Osteocyte (in vitro differentiated cells): ENCODE measurements around the gene MRPL49. TPM values are rescaled to one million over a fixed set of nuclear protein-coding genes. Genes with fewer than 3 reads are reported as not detected.
A peak's percentile ranks its signal among the peaks of the same experiment; 100 is the strongest.

Experiments used
- DNase-seq: peaks from one replicate; pipeline ENCODE4 v3.0.0; 2021; ENCODE audit warnings: mixed read lengths; ENCODE audit not compliant: unreplicated experiment; ENCODE audit errors: extremely low spot score
- H3K27ac Mint-ChIP-seq: one replicate; pipeline ENCODE4 v1.8.0; 2021; ENCODE audit warnings: mild to moderate bottlenecking, mixed read lengths; ENCODE audit not compliant: unreplicated experiment
- H3K27me3 Mint-ChIP-seq: one replicate; pipeline ENCODE4 v1.8.0; 2021; ENCODE audit warnings: mixed read lengths; ENCODE audit not compliant: unreplicated experiment
- H3K36me3 Mint-ChIP-seq: one replicate; pipeline ENCODE4 v1.8.0; 2021; ENCODE audit warnings: mixed read lengths; ENCODE audit not compliant: unreplicated experiment
- H3K4me1 Mint-ChIP-seq: one replicate; pipeline ENCODE4 v1.8.0; 2021; ENCODE audit warnings: mixed read lengths; ENCODE audit not compliant: unreplicated experiment
- H3K4me3 Mint-ChIP-seq: one replicate; pipeline ENCODE4 v1.8.0; 2021; ENCODE audit warnings: mild to moderate bottlenecking, moderate library complexity, mixed read lengths; ENCODE audit not compliant: unreplicated experiment
- H3K9me3 Mint-ChIP-seq: one replicate; pipeline ENCODE4 v1.8.0; 2021; ENCODE audit warnings: mixed read lengths; ENCODE audit not compliant: unreplicated experiment
- total RNA-seq: library from RNA; stranded (reverse); gene quantifications from 2 replicates; pipeline ENCODE4 v1.2.1, GENCODE V29; 2021
- TF ChIP-seq, protein P1 (sequence below): fragments of 200-600 bp; sonication (generic); IDR thresholded peaks from 2 replicates; pipeline ENCODE4 v1.5.0; 2021; ENCODE audit warnings: antibody characterized with exemption, mild to moderate bottlenecking, moderate library complexity

The MRPL49 gene
- total RNA-seq, 1 donor from 2014 or later, result 43.5 TPM

DNA sequence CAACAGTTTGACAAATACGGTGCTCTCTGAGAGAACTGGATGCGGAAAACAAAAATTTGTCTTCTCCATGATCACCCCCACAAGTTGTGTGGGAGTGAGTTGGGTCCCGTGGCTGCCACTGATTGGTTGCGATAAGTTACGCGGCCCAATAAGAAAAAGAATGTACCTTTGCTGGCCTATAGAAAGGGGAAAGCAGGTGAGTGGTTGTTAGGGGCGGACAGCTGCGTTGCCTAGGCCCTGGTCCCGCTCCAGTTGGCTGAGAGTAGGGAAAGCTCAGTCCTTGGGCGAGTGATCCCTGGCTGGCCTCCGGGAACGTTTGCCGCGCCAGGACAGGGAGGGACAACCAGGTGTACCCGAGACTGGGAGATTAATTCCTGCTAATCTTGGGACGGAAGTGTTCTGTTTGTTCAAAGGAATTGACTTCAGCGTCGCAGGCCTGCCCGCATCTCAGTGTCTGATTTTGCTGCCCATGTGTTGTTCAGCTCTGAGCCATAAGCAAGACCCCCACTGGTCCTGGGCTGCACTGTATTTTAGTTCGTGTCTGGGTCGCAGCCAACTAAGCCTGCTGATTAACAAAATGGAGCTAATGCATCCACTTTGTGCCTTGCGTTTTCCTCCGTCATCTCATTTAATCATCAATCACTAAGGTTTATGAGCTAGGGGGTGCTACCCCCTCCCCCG lies 13.0 kb downstream of the MRPL49 start:
- Mint-ChIP-seq H3K4me1 (peaks cover 24% of the 10 kb centered on the region), H3K27ac (peak overlapping the region; percentile 100), H3K36me3 (peaks cover 5% of the 10 kb centered on the region), H3K9me3 (no peaks in the 10 kb centered on the region), H3K27me3 (peaks cover 6% of the 10 kb centered on the region), H3K4me3 (peak overlapping the region; percentile 97)
- TF ChIP-seq, protein P1, sequence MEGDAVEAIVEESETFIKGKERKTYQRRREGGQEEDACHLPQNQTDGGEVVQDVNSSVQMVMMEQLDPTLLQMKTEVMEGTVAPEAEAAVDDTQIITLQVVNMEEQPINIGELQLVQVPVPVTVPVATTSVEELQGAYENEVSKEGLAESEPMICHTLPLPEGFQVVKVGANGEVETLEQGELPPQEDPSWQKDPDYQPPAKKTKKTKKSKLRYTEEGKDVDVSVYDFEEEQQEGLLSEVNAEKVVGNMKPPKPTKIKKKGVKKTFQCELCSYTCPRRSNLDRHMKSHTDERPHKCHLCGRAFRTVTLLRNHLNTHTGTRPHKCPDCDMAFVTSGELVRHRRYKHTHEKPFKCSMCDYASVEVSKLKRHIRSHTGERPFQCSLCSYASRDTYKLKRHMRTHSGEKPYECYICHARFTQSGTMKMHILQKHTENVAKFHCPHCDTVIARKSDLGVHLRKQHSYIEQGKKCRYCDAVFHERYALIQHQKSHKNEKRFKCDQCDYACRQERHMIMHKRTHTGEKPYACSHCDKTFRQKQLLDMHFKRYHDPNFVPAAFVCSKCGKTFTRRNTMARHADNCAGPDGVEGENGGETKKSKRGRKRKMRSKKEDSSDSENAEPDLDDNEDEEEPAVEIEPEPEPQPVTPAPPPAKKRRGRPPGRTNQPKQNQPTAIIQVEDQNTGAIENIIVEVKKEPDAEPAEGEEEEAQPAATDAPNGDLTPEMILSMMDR, result no peak
- peak; percentile 92 for DNase-seq

DNA sequence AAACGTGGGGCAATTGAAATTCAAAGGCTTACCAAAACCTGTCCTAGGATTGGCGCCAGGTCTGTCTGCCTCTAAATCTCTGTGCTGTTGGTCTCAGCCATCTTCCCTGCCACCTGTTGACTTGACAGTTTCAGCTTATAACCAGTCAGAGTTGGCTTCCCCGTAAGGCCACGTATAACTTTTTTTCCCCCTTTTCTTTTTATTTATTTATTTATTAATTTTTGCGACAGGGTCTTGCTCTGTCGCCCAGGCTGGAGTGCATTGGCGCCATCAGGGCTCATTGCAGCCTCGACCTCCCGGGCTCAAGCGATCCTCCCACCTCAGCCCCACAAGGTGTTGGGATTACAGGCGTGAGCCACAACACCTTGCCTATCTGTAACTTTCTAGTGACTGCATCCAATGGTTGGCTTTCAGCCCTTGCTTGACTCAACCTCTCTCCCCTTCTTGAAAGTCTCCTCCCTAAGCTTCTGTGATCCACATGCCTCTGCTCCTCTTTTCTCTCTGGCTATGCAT lies 13.6 kb downstream of the MRPL49 start:
- peaks cover 24% of the 10 kb centered on the region for H3K4me1 Mint-ChIP-seq
- no peak for DNase-seq
- H3K27ac Mint-ChIP-seq, result peak overlapping the region; percentile 100

DNA sequence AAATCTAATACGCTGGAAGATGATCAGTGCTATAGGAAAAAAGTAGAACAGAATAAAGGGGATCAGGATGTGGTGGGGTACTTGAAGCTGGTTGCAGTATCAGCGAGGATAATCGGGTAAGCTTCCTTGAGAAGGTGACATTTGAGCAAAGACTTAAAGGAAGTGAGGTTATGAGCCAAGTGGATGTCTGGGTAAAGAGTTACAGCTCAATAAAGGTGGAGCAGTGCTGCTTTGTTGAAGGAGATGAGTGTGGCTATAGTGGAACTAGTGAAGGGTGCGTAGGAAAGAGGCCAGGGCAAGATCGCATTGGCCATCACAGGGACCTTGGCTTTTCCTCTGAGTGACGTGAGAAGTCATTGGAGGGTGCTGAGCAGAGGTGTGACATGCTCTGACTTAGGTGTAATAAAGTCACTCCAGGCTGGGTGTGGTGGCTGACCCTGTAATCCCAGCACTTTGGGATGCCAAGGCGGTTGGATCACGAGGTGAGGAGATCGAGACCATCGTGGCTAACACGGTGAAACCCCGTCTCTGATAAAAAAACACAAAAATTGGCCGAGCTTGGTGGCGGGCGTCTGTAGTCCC lies 14.5 kb downstream of the MRPL49 start:
- no peak for DNase-seq
- Mint-ChIP-seq H3K4me1 (peaks cover 24% of the 10 kb centered on the region), H3K4me3 (peak overlapping the region; percentile 40)

More for the DNA sequence above, 13.6 kb downstream of the MRPL49 start:
- no peaks in the 10 kb centered on the region for H3K9me3 Mint-ChIP-seq
- TF ChIP-seq, protein P1, result no peak
- H3K4me3 Mint-ChIP-seq, result peak overlapping the region; percentile 97
- H3K27me3 Mint-ChIP-seq, result peaks cover 12% of the 10 kb centered on the region
- peaks cover 5% of the 10 kb centered on the region for H3K36me3 Mint-ChIP-seq

DNA sequence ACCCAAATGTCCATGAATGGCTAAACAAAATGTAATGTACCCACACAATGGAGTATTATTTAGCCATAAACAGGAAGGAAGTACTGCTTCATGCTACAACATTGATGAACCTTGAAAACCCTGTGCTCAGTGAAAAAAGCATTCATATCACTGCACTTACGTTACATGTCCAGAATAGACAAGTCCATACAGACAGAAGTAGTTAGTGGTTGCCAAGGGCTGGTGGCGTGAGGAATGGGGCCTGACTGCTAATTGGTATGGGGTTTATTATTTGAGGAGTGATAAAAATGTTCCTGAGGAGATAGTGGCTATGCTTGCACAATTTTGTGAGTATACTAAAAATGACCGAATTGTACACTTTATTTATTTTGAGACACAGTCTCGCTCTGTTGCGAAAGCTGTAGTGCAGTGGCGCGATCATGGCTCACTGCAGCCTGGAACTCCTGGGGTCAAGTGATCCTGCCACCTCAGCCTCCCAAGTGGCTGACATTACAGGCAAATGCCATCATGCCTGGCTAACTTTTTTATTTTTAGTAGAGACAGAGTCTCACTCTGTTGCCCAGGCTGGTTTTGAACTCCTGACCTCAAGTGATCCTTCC lies 19.9 kb downstream of the MRPL49 start:
- Mint-ChIP-seq H3K4me3 (no peak overlapping the region), H3K9me3 (no peaks in the 10 kb centered on the region), H3K36me3 (no peaks in the 10 kb centered on the region), H3K27ac (no peak overlapping the region), H3K4me1 (no peaks in the 10 kb centered on the region), H3K27me3 (peaks cover 54% of the 10 kb centered on the region)
- no peak for DNase-seq
- TF ChIP-seq, protein P1, result no peak

More for the DNA sequence above, 14.5 kb downstream of the MRPL49 start:
- H3K36me3 Mint-ChIP-seq, result no peaks in the 10 kb centered on the region
- H3K27ac Mint-ChIP-seq, result no peak overlapping the region
- TF ChIP-seq, protein P1, result no peak
- peaks cover 20% of the 10 kb centered on the region for H3K27me3 Mint-ChIP-seq
- H3K9me3 Mint-ChIP-seq, result no peaks in the 10 kb centered on the region
